Activated effector memory CD4-positive, alpha-beta T cell treated with Interleukin-2 at 50 U/mL for 16 hours (primary cell): Measurements from ENCODE around the gene EIF4G3.

Experiments
- DNase-seq: peaks from one replicate; pipeline ENCODE4 v3.0.0-alpha.2; 2020

EIF4G3 gene

GRCh38 chr1:21022279-21023040 lies 154.2 kb downstream of the EIF4G3 start:
- no peak for DNase-seq

GRCh38 chr1:21021311-21021710 lies 155.4 kb downstream of the EIF4G3 start:
- no peak for DNase-seq

- no peak for DNase-seq
Observed at GRCh38 chr1:21020151-21020550, 156.5 kb downstream of the EIF4G3 start.

- no peak for DNase-seq
Observed at GRCh38 chr1:21018673-21019072, 158.0 kb downstream of the EIF4G3 start.

- DNase-seq: no peak
Observed at GRCh38 chr1:21013510-21013909, 163.2 kb downstream of the EIF4G3 start.

- DNase-seq: no peak
Observed at GRCh38 chr1:21012937-21013336, 163.8 kb downstream of the EIF4G3 start.

- no peak for DNase-seq
Observed at GRCh38 chr1:21007876-21008275, 168.8 kb downstream of the EIF4G3 start.

- DNase-seq: no peak
Observed at GRCh38 chr1:21005466-21006239, 171.0 kb downstream of the EIF4G3 start.

- no peak for DNase-seq
Observed at GRCh38 chr1:21003281-21004045, 173.2 kb downstream of the EIF4G3 start.

- no peak for DNase-seq
Observed at GRCh38 chr1:21001042-21001441, 175.7 kb downstream of the EIF4G3 start.

GRCh38 chr1:21000245-21000594 lies 176.5 kb downstream of the EIF4G3 start:
- no peak for DNase-seq

- DNase-seq: no peak
Observed at GRCh38 chr1:20999525-21000244, 177.0 kb downstream of the EIF4G3 start.

GRCh38 chr1:20998826-20999225 lies 177.9 kb downstream of the EIF4G3 start:
- DNase-seq: no peak

- DNase-seq: no peak
Observed at GRCh38 chr1:20997602-20998224, 179.0 kb downstream of the EIF4G3 start.

GRCh38 chr1:20996554-20996953 lies 180.1 kb downstream of the EIF4G3 start:
- DNase-seq: no peak

- no peak for DNase-seq
Observed at GRCh38 chr1:20993716-20994575, 182.8 kb downstream of the EIF4G3 start.

- DNase-seq: no peak
Observed at GRCh38 chr1:20992322-20993056, 184.2 kb downstream of the EIF4G3 start.

GRCh38 chr1:20988943-20989342 lies 187.8 kb downstream of the EIF4G3 start:
- no peak for DNase-seq

- no peak for DNase-seq
Observed at GRCh38 chr1:20987831-20988825, 188.6 kb downstream of the EIF4G3 start.
